GM18517 (cell line): ENCODE data around the gene MAN1B1.

Experiments
- ATAC-seq: cut with Tn5 transposase; IDR thresholded peaks from one replicate; pipeline ENCODE4 v1.9.1; 2021; ENCODE audit warnings: mild to moderate bottlenecking, moderate library complexity; ENCODE audit not compliant: unreplicated experiment

MAN1B1 gene

DNA sequence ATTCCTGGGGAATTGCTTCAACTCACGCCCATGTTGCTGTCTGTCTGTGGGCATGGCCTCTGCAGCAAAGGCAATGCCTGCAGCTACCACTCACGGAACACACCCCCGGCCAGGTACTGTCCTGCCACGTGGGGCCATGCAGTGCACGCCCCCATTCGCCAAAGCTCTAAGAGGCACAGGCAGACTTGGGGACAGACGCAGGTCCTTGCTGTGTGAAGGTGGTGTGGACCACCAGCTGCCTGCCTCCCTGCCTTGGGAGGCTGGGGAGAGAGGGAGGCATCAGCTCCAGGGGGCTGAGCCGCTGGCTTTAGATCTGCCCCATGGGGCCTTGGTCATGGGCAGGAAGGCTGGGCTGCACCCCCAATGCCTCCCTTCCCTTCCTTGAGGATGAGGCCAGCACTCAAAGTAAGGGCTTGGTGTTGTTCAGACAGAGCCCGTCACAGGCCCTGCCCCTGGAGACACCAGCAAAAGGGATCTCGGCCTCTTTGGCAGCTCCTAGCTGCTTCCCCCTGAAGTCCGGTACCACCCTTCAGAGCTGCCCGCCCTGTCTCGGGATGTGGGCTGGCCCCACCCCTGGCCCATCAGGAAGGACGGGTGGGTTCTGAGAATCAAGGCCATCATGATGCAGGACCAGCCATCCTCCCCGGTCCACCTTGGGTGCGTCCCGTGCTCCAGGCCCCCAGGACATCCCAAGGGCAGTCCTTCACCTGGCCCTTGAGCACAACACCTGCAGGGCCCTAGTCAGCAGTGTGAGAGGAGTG is 54.4 kb downstream of the MAN1B1 start:
- ATAC-seq = no peak

DNA sequence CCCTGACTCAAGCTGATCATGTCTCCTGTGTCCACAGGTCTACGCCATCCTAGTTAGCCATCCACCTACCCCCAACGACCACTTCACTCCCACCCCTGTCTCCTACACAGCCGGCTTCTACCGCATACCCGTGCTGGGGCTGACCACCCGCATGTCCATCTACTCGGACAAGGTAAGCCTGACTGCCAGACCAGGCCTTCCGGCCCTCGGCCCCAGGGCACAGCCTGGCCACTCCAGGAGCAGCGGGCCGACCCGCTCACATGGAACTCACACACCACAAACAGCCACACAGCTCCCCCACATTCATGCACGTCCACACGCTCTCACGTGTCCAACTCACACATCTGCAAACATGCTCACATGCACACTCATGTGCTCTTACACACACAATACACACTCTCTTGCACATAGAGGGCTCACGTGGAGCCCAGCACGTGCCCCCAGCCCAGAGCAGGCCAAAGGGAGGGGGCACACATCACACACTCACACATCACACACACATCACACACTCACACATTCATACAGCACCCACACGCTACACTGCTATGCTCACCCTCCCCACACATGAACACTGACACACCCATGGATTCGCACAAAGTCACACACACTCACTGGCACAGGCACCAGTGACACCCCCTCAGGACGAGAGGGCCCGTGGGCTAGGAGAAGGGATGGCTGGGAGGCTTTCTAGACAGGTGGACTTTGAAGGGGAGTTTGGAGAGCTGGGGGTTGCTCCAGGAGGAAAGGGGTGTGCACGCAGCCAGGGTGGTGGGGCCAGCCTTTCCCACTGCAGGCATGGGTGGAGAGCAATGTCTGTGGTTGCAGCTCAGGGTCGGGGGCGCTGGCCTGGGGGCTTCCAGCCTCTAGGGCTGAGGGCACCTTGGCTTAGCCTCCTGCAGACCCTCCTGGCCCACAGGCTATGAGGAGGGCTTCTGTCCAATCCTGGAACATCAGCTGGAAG is 55.5 kb downstream of the MAN1B1 start:
- ATAC-seq = no peak

DNA sequence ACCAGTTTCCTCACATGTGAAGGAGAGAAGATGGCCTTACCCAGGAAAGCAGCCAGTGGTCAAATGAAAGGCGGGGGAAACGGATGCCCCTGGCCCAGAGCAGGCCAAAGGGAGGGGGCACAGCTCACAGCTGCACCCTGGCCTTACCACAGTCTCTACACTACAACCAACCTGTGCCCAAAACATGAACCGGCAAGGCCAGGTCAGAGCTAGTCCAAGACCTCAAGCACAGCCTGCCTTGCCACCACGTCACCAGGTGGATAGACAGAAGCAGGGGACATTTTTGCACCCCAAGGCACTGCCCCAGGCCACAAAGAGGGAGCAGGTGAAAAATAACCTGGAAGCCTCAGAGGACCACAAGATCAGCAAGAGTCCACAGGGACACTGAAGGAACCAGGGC is 56.7 kb downstream of the MAN1B1 start:
- ATAC-seq = no peak

DNA sequence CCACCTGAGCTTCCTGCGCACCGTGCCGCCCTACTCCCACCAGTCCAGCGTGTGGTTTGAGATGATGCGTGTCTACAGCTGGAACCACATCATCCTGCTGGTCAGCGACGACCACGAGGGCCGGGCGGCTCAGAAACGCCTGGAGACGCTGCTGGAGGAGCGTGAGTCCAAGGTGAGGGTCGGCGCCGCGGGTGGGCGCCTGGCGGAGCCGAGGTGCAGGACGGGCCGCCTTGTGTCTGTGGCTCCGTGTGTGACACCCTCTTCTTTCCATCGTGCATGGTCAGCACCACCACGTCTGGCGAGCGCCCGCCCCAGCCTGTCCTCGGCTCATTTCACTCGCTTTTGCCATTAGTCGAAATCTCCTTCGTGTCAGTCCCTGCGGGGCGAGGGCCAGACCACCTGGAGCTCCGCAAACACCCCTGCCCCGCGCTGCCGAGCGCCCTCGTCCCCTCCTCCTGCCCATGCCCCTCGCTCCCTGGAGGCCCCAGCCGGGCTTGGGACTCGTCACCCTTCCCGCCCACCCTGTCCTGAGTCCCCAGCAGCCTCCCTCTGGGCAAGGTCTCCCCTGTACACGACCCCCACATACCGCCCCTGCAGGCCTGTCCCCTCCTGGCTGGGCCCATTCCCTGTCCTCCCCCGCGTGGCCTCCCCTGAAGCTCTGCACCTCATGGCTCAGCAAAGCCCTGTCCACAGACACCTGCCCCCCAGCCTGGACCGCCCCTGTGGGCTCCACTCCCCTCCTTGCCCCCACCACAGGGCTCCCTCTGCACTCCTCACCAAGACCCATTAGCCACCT is 59.1 kb downstream of the MAN1B1 start:
- ATAC-seq = no peak

DNA sequence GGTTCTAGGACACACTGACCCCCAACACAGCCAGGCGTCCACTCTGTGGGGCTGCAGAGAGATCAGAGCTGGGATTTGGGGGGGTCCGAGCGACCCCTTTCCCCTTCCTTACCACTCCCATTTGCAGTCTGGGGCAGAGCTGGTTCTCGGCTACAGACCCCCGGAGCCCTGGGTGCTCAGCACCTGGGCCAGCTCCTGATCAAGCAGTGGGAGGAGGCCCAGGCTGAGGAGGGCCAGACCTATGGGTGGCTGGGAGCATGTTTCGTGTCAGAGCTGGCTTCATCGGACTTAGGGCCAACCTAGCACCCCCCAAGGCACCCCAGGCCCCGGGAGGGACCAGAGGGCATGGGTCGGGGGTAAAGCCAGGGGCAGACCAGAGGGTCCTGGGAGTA is 59.7 kb downstream of the MAN1B1 start:
- no peak for ATAC-seq

DNA sequence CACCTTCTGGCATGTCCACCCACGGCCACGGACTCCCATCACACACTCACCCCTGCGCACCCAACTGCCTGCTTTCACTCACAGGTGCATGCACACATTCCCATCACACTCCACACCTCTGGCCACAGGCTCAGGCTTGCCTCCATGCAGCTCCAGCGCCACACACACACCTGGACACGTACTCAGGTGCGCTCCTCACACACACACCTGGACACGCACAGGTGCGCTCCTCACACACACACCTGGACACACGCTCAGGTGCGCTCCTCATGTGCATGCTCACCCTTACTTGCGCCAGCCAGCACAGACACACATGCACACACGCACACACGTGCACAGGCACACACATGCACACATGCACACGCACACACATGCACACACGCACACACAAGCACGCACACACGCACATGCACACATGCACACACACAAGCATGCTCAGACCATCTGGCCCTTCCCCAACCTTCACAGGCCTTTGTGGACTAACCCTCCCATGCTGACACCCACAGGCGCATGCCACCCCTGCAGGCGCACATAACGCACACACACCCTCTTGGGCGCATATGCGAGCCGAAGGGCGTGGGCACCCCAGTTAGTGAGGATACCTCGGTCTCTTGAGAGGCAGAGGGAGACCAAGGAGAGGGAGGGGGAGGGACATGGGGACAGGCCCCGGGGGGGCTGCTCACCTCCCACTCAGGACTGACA is 60.5 kb downstream of the MAN1B1 start:
- ATAC-seq = no peak

DNA sequence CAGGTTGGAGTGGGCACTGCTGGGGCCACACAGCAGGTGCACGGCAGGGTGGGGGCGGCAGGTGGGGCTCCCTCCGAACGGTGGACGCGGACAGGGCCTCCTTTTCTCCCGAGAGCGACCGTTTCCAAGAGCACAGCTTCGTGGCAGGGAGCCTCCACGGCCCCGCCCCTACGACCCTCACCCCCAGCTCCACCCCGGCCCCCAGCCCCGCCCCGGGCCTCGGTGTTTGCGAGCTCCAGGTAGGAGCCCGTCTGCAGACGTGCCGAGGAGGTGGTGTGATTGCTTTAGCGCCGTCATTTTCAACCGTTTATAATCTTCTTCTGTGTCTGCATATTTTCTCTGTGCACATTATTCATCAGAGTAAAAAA is 61.0 kb downstream of the MAN1B1 start:
- no peak for ATAC-seq

DNA sequence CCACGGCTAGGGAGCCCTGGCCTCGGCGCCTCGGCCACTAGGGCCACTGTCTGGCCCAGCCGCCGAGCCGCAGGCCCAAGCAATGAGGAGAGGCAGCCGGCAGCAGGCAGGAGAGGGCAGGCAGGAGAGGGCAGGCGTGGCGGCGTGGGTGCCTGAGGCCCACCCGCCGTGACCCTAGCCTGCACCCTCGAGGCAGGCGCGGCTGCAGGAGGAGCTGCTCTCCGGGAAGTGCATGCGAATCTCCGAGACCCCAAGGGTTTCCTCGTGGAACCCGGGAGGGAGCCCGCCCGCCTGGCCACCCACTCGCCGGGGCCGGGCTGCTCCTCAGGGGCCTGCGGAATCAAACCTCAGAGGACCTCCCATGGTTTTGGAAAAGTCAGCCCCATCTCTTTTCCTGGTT is 61.5 kb downstream of the MAN1B1 start:
- no peak for ATAC-seq

DNA sequence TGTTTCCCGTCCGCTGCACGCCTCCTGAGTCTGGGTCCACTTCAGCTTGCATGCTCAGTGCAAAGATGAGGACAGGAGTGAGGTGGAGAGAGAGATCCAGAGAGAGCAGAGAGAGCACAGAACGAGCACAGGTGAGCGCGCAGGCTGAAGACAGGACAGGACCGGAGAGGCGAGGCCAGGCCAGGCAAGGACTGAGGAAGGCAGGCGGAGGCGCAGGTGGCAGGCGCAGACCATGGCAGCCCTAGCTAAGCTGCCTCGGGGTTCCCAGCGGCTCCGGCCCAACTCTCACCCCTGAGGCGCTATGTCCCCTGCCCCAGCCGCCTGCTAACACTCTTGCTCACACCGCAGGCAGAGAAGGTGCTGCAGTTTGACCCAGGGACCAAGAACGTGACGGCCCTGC is 61.9 kb downstream of the MAN1B1 start:
- ATAC-seq = no peak

DNA sequence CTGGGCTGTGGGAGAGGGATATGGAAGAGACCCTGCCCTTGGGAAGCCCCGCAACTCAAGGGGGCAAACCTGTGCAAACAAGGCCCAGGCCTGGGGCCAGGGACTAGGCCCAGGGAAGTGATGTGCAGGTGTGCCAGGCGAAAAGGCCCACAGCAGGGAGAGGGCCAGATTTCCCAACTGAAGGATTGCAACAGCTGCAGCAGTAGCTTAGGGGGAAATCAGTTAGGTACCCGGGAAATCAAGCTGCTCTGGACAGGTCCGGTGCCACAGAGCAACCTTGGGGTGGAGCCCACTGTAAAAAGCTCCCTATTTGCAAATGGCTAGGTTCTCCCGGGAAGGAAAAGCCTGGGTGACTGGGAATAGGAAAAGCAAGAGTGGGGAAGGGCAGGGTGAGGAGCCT is 62.6 kb downstream of the MAN1B1 start:
- no peak for ATAC-seq

DNA sequence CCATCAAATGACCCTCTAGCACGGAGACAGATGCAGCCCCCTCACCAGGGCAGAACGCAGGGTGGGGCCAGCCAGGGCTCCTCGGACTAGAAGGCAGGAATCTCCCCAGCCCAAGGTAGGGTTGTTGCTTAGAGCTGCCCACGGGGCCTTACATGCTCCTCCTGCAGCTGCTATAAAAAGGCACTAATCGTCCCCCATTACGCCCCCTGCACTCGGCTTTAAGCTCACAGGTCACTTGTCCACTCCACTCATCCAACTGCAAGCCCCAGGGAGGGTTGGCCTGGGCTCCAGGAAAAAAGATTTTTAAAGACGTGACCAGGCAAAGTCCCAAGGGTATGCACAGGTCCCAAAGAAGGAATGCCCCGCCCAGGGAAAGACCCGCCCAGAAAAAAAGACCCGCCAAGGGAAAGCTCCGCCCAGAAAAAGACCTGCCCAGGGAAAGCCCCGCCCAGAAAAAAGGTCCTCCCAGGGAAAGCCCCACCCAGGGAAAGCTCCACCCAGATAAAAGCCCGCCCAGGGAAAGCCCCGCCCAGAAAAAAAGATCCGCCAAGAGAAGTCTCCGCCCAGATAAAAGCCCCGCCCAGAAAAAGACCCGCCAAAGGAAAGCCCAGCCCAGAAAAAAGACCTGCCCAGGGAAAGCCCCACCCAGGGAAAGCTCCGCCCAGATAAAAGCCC is 63.3 kb downstream of the MAN1B1 start:
- ATAC-seq = no peak

DNA sequence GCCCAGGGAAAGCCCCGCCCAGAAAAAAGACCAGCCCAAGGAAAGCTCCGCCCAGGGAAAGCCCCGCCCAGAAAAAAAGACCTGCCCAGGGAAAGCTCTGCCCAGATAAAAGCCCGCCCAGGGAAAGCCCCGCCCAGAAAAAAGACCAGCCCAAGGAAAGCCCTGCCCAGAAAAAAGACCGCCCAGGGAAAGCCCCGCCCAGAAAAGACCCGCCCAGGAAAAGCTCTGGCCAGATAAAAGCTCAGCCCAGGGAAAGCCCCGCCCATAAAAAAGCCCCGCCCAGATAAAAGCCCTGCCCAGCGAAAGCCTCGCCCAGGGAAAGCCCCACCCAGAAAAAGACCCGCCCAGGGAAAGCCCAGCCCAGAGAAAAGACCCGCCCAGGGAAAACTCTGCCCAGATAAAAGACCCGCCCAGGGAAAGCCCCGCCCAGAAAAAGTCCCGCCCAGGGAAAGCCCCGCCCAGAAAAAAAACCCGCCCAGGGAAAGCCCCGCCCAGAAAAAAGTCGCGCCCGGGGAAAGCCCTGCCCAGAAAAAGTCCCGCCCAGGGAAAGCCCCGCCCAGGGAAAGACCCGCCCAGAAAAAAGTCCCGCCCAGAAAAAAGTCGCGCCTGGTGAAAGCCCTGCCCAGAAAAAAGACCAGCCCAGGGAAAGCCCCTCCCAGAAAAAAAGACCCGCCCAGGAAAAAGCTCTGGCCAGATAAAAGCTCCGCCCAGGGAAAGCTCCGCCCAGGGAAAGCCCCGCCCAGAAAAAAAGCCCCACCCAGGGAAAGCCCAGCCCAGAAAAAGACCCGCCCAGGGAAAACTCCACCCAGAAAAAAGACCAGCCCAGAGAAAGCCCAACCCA is 64.1 kb downstream of the MAN1B1 start:
- ATAC-seq = no peak

DNA sequence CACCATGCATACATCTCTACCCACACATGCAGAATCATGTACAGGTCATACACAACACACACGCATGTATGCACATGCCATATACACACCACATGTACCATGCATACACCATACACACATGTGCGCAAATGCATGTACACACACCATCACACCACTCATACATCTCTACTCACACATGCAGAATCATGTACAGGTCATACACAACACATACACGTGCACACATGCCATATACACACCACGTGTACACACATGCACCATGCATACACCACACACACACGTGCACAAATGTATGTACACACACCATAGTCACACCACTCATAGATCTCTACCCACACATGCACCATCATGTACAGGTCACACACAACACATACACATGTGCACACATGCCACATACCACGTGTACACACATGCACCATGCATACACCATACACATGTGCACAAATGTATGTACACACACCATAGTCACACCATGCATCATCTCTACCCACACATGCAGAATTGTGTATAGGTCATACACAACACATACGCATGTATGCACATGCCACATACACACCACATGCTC is 66.1 kb downstream of the MAN1B1 start:
- no peak for ATAC-seq

DNA sequence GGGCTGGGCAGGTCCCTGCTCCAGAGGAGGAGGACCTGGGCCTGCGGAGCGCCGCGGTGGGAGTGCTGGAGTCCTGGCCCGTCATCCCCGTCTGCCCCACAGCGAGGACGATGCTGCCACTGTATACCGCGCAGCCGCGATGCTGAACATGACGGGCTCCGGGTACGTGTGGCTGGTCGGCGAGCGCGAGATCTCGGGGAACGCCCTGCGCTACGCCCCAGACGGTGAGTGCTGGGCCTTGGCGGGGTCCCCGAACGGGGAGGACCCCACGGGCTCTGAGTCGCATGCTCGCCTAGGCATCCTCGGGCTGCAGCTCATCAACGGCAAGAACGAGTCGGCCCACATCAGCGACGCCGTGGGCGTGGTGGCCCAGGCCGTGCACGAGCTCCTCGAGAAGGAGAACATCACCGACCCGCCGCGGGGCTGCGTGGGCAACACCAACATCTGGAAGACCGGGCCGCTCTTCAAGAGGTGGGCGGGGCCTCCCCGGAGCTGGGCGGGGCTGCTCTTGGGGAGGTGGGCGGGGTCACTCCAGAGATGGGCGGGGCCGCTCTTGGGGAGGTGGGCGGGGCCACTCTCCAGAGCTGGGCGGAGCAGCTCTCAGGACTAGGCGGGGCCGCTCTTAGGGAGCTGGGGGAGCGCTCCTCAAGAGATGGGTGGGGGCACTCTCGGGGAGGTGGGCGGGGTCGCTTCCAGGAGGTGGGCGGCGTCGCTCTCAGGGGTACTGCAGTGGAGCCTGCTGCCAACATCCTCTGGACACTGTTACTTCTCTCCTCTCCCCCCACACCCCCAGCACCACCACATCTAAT is 70.0 kb downstream of the MAN1B1 start:
- ATAC-seq = no peak

DNA sequence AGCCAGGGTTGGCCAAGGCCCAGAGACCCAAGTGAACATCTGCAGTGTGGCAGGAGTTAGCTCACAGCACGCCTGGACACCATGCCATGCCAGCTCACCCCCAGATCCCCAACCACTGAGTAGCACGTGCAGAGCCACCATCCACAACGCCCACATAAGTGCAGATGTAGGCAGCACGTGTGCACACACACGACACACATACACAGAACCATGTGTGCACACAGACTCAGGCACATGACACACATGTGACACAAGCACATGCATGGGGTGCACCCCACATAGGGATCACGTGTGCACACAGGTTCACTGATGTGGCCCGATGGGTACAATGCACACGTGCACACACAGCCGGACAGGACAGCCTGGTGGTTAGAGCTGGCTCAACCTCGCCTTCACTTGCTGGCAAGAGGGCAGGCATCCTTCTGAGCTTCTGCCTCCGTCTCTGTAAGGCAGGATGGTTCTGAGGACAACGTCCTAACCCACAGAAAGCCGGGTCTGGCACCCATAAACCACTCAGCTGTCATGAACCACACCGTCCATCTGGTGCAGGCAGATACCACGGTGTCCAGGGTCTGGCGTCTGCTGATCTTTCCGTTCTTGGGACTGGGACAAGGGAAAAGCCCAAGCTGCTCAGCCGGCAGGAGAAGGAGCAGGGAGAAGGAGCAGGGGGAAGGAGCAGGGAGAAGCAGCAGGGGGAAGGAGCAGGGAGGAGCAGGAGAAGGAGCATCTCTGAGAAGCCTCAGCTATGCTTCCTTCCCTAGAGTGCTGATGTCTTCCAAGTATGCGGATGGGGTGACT is 71.0 kb downstream of the MAN1B1 start:
- no peak for ATAC-seq

DNA sequence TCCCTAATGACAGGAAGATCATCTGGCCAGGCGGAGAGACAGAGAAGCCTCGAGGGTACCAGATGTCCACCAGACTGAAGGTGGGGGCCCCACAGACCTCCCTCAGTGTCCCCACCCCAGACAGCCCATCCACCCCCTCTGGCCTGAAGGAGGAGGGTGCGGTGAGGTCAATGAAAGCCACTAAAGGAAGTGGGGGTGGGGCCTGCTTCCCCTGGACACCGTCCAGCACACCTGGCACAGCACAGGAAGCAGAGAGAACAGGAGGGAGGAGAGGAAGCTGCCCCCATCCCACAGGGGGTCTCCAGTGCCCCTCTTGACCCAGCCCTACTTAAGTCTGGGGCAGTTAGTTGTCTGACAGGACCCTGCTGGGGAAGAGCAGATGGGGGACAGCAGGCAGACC is 71.8 kb downstream of the MAN1B1 start:
- no peak for ATAC-seq
